BJ (cell line): ENCODE measurements around the gene ADCY2. TPM values are rescaled to one million over a fixed set of nuclear protein-coding genes. Genes with fewer than 3 reads are reported as not detected.

Source experiments
- CTCF ChIA-PET: fragments of 350-600 bp; formaldehyde crosslinking; extraction: SDS; loops from one replicate; lab custom pipeline; 2021; ENCODE audit warnings: antibody characterized with exemption, inconsistent platforms; lab: Yijun Ruan, JAX
- POLR2A ChIA-PET: fragments of 300-600 bp; sonication (Branson Sonifier 250); formaldehyde crosslinking; extraction: SDS; loops from one replicate; lab custom pipeline; 2021; ENCODE audit warnings: antibody characterized with exemption; lab: Charles Lee
- DNase-seq: peaks from one replicate; pipeline ENCODE4 v3.0.0-alpha.2; 2011; ENCODE audit warnings: low read depth
- H3K27me3 ChIP-seq: 2 replicates; pipeline ENCODE4 v1.6.0; 2011; ENCODE audit warnings: low read length; ENCODE audit not compliant: control insufficient read depth, insufficient read depth
- H3K36me3 ChIP-seq: 2 replicates; pipeline ENCODE4 v1.5.1; 2011; ENCODE audit warnings: low read length; ENCODE audit not compliant: control insufficient read depth, insufficient read depth
- H3K4me3 ChIP-seq: 2 replicates; pipeline ENCODE4 v1.5.1; 2011; ENCODE audit warnings: low read depth, mild to moderate bottlenecking, control low read depth, low read length
- CTCF ChIP-seq: IDR thresholded peaks from 2 replicates; pipeline ENCODE4 v1.5.1; 2011; ENCODE audit warnings: low read depth, mild to moderate bottlenecking, control low read depth, inconsistent platforms, low read length, moderate library complexity; ENCODE audit not compliant: insufficient read depth
- polyA plus RNA-seq: library from polyadenylated mRNA; depleted of rRNA; stranded (reverse); fragments of >200 nt; gene quantifications from 2 replicates; pipeline ENCODE4 v1.2.3, GENCODE V29; 2011

ADCY2 gene
- polyA plus RNA-seq, 1 experiment: not detected

- DNase-seq: no peak
- ChIA-PET POLR2A (no interaction called here), CTCF (no interaction called here)
- Histone ChIP-seq H3K36me3 (no peaks in the 10 kb centered on the region), H3K4me3 (no peak overlapping the region), H3K27me3 (no peaks in the 10 kb centered on the region)
- TF ChIP-seq CTCF: no peak
These were observed 254.8 kb downstream of the ADCY2 start for GRCh38 chr5:7650755-7651154.

DNA sequence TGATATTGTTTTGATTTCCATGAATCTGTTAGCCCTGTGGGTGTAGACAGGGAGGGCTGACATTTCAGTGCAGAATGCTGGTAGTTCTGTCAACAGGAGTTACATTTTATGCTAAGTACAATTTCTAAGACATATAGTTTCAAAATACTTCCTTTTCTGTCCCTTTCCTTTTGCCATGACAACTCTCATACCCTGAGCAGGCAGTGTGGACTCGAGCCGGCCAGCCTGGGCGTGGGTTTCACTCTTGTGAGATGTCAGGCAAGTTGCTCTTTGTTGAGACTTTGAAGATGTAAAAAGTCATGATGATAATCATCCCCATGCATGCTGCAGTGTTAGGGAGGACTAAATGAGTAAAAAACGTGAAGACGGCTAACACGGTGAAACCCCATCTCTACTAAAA lies 257.1 kb downstream of the ADCY2 start:
- Histone ChIP-seq H3K36me3 (no peaks in the 10 kb centered on the region), H3K27me3 (no peaks in the 10 kb centered on the region), H3K4me3 (no peak overlapping the region)
- POLR2A ChIA-PET: no interaction called here
- no peak for TF ChIP-seq CTCF
- CTCF ChIA-PET: no interaction called here
- no peak for DNase-seq

DNA sequence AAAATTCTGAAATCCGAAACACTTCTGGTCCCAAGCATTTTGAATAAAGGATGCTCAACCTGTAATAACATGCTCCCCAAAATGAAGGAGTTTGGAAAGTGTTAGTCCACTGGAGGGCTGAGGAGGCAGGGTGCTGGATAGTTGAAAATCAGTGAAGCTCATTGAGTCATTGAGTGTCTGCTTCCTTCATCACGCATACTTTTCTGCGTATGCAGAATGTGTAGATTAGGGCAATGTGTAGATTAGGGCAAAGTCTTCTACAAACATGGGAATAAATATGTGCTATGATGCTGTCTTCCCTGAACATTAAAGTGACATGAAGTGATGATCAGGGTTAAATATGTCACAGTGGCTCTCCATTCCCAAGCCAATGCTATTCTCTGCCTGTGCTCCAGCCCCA lies 261.2 kb downstream of the ADCY2 start:
- Histone ChIP-seq H3K27me3 (no peaks in the 10 kb centered on the region), H3K36me3 (no peaks in the 10 kb centered on the region), H3K4me3 (no peak overlapping the region)
- POLR2A ChIA-PET: no interaction called here
- CTCF ChIA-PET: no interaction called here
- no peak for TF ChIP-seq CTCF
- DNase-seq: no peak

- ChIA-PET POLR2A (no interaction called here), CTCF (no interaction called here)
- Histone ChIP-seq H3K36me3 (no peaks in the 10 kb centered on the region), H3K27me3 (no peaks in the 10 kb centered on the region), H3K4me3 (no peak overlapping the region)
- no peak for TF ChIP-seq CTCF
- DNase-seq: no peak
These were observed 263.5 kb downstream of the ADCY2 start for GRCh38 chr5:7659420-7659819.

DNA sequence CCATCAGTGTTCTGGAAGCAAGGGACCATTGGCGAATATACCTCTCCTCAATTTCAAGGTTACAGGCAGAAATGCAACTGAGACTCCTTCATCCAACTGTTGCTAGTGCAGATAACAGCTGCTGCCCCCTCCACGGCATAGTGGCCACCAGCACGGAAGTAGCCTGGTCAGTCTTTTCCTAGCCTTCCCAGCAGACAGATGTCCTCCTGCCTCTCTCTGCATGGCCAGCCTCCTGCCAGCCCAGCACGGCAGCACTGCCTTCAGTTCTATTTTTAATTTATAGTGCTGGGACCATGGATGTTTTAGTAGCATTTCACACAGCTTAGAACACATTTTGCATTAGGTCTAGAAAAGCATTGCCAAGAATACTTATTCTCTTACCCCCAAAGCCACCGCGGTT lies 266.4 kb downstream of the ADCY2 start:
- H3K27me3 ChIP-seq: no peaks in the 10 kb centered on the region
- no peak for DNase-seq
- no peak for TF ChIP-seq CTCF
- POLR2A ChIA-PET: no interaction called here
- CTCF ChIA-PET: no interaction called here
- no peaks in the 10 kb centered on the region for H3K36me3 ChIP-seq
- no peak overlapping the region for H3K4me3 ChIP-seq
